GM19468 (cell line): ENCODE measurements around the gene PABPC1L.

Source experiments
- ATAC-seq: cut with Tn5 transposase; IDR thresholded peaks from one replicate; pipeline ENCODE4 v1.9.1; 2021; ENCODE audit warnings: mild to moderate bottlenecking, moderate library complexity, moderate number of reproducible peaks; ENCODE audit not compliant: unreplicated experiment; ENCODE audit errors: extremely low read depth

Gene PABPC1L

DNA sequence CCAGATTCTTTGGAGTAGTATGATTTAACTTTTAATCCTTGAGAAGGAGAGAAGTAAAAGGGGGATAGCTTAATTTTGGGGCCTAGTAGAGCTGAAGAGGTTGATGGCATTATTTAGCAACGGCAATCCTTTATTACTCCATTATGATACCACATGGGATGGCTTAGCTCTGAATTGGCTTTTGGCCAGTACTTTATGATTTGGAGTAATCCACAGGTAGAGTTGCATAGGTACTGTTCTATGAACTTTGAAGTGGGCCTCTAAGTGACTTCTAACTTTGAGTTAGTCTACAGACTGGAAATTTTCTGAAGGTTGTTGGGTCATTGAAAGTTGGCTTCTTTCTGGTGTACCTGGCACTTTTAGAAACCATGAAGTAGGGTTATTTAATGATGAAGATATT lies 12.7 kb upstream of the PABPC1L start:
- no peak for ATAC-seq

DNA sequence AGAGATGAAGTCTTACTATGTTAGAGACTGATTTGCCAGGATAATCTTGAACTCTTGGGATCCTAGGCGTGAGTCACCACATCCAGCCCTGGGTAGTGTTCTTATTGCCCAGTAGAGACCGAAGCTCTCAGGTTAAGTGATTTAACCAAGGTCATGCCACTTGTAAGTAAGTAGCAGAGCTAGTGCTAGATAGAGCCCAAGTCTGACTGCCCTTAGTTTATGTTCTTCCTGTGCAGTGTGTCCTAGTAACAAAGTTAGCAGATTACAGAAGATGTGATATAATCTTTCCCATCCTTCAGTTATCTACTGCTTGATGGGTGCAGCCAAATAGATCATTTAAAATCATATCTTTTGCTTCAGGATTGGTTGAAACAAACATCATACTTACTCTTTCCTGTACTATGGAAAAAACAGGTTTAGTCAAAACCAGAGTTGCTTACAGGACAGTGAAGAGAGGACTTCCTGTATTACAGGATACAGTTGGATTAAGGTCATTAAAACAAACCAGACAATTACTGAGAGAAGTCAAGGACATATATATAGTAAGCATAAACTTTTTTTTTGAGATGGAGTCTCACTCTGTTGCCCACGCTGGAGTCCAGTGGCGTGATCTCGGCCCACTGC lies 9.5 kb upstream of the PABPC1L start:
- ATAC-seq = no peak

DNA sequence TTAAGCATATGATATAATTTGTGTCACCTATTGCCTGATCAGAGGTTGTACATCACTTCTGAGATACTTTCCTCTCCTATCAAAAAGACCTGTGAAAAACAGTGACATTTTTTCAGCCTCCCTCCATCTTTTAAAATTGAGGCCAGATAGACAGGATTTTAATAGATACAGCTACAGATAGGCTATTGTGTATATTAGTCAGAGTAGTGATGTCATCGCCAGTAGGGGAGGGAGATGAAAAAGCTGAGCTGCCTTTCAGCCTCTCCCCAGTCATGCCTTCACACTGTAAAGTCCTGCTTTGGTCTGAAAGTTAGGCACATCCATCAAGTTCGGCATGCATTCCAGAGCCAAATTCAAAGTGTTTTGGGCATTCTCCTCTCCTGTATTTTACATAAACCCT lies 7.9 kb upstream of the PABPC1L start:
- no peak for ATAC-seq

DNA sequence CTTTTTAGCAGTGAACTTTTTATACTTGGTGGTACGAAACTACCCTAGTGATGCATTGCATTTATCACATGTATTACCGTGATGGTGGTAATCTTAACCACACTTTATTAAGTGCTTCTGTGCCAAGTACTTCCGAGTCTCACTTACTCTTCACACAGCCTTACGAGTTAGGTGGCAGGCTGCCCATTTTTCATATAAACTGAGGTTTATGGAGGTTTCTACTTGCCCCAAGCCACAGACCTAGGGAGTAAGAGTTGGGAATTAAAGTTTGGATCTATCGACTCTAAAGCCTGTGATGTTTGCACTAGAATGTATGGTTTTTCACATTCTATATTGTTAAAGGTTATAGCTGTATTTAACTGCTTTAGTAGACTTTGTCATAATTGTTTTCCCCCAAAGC lies 5.5 kb upstream of the PABPC1L start:
- no peak for ATAC-seq

DNA sequence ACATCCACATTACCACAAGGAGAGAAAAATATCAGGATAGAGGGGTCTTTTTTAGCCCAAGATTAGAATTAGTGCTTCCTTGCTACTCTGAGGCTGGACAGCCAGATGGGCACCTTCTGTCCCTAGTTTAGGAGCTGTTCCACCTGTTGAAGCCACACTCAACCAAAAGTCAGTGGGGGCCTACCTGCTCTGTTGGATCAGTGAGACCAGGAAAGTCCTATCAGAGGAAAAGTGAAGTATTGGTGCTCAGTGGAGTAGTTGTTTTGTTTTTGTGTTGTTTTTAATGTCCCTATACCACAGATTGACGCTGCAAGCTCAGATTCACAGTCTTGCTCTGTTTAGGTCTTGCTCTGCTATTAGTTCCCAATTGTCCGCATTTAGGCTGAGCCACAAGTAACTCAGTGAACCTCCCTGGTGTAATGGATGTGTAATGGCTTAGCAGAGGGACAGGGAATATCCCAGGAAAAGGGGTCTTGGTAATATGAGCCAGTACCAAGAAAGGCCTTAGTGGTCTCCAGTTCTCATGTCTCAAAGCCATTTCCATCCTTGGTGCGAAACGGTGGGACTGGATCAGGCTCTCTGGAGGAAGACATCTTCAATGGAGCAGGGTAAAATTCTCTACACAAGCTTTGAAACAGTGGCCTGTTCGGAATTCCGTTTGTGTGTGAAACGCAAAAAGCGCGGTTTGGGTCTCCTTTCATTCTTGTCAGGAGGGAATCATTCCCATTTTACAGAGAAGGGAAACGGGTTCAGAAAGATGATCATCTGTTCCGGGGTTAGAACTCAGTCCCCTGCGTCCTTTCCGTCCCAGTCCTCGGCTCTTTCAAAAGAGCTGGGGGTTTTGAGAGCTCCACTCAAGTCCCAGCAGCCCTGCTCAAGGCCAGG lies 631 bp upstream of the PABPC1L start:
- ATAC-seq = no peak

DNA sequence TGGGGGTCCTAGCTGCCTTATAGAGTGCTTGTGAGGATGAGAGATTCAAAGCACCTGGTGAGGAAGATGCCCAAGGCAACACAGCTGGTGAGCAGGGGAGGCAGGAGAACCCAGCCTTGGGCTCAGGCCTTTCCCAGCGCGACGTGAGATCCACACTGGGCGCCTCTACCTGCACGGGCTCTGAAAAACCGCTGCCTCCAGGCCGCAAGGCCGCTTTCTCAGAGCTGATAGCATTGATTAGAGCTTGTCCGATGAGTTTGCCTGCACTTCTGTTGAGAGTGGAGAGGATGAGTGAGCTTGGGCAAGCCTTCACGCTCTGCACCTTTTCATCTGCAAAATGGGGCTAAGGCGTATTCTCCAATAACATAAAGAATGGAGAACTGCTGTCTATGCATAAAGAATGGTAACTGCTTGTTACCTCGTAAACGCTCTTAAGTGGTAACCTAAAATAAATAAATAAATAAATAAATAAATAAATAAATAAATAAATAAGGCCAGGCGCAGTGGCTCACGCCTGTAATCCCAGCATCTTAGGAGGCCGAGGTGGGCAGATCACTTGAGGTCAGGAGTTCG lies 916 bp downstream of the PABPC1L start:
- ATAC-seq = no peak

DNA sequence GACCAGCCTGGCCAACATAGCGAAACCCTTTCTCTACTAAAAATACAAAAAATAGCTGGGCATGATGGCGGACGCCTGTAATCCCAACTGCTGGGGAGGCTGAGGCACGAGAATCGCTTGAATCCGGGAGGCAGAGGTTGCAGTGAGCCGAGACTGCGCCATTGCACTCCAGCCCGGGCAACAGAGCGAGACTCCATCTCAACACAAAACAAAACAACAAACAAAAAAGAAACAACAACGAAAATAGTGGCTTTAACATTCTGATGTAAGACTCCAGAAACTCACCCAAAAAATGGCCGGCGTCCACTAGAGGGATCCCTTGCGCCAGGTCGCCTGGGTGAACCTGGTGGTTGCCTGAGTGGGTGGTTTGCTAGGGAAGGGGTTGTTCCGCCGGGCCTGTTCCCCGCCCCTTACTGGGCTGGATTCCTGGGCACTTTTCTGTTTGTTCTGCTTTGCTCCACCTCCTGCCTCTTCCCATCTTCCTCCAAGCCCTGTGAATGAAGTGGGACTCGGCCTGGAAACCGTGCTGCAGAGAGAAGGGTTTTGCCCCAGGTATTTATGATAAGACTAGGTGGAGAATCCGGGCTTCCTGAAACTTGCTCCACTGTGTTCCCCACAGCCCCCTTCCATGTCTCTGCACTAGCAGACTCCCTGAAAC lies 1.5 kb downstream of the PABPC1L start:
- no peak for ATAC-seq

DNA sequence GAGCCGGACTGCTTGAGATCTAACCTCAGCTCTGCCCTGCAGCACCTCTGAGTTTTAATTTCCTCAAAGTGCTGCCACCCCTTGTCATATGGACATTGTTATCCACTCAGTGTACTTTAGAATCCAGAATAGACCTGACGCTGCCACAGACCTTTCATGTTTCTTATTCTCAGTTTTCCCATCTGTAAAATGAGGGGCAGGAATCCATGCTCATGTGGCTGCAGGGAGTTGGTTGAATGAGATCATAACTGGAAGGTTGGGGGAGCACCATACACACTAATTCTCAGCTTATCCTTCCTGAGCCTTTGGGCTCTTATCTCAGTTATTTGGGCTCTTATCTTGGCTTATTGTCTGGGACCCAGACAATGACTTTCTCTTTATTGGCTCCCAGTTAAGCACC lies 2.3 kb downstream of the PABPC1L start:
- no peak for ATAC-seq

DNA sequence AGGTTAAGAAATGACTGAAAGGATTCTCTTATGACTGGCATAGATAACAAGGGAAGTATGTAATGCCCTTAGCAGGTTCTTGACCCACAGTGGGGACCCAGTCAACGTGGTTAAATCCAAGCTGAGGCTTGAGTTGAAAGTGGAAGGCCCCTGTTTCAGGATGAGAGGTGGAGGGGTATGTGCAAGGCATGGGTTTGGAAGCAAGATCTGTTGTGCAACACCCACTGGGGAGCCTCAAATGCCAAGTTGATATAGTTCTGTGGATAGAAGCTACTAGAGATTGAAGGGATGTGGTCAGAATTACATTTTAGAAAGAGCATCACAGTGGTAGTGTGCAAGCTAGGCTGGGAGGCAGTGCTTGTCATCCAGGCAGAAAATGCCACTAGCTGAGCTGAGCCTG lies 5.1 kb downstream of the PABPC1L start:
- no peak for ATAC-seq

DNA sequence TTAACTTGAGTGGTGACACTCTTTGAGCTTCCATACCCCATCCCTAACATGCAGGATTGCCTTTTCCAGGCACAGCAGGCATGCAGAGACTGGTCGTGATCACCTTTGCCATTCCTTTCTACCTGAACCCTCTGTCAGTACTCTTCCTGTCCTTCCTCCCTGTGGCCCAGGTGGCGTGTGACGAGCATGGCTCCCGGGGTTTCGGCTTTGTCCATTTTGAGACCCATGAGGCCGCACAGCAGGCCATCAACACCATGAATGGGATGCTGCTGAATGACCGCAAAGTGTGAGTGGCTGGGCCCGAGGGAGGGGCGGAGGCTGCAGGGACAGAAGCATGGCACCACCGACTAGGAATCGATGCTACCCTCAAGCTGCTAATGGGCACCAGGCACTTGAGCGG lies 6.7 kb downstream of the PABPC1L start:
- no peak for ATAC-seq

DNA sequence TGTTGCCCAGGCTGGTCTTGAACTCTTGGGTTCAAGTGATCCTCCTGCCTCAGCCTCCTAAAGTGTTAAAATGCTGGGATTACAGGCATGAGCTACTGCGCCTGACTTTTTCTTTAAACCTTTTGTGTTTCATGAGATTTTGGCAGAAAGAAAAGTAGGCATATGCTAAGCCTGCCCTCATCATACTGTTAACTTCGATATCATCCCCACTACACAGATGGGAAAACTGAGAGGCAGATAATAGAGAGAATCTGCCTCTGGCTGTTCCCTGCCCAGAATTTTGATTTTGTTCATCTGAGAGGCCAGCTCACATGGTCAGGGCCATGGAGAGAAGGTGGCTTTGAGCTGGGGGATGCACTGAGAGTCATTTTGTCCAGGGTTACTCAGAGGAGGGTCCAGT lies 7.5 kb downstream of the PABPC1L start:
- ATAC-seq = no peak

DNA sequence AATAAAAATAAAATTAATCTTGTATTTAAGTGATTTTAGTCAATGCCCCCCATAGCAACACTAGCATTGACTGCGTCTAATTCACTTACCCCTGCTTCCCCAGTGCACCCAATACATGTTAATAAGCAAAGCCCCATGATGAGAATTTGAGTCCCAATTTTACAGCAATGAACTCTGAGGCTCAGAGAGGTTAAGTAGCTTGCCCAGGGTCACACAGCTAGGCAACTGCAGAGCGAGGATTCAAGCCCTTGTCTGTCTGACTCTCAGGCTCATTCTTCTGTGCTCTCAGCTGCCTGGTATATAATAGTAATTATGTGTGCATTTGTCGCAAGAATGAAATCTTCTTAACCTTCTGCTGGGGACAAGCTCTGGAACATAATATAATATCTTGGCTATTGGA lies 8.5 kb downstream of the PABPC1L start:
- no peak for ATAC-seq

DNA sequence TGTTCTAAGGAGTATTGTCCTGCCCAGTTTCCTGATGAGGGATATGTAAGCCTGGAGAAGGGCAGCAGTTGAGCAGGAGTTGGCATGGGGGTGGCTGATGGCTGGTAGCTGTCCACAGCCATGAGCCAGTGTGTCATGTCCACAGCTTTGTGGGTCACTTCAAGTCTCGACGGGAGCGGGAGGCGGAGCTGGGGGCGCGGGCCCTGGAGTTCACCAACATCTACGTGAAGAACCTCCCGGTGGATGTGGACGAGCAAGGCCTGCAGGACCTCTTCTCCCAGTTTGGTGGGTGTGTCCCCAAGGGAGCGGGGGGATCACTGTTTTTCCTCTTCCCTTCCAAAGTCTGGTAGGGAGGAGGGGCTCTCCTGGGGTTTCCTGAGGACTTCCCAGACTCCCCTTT lies 8.9 kb downstream of the PABPC1L start:
- ATAC-seq = no peak

DNA sequence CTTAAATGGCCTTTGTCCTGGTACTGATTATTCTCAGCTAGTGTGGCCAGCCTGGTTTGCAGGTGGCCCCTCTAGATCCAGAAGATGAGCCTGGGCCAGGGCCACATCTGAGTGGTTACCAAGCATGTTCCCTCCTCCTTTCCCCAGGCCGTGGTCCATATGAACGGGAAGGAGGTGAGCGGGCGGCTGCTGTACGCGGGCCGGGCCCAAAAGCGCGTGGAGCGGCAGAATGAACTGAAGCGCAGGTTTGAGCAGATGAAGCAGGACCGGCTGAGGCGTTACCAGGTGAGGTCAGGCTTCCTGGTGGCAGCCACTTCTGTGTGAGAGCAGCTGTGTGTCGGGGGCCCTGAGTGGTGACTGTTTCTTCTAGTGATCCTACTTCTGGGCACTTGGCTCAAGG lies 11.6 kb downstream of the PABPC1L start:
- no peak for ATAC-seq

DNA sequence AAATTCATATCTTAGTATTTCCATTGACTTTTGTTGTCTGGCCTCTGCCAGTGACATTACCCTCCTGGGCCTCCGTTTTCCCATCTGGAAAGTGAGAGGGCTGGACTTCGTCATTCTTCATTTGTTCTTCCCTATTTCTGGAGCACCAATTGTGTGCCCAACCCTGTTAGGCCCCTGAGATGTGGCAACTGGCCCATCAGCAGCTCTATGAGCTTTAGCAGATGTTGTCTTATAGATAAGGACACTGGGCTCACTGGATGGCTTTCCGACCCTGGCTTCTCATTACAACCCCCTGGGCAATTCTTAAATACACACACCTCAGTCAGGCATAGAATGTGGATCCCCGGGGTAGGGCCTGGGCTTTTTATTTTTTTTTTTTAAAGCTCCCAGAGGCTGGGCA lies 14.7 kb downstream of the PABPC1L start:
- ATAC-seq = no peak

DNA sequence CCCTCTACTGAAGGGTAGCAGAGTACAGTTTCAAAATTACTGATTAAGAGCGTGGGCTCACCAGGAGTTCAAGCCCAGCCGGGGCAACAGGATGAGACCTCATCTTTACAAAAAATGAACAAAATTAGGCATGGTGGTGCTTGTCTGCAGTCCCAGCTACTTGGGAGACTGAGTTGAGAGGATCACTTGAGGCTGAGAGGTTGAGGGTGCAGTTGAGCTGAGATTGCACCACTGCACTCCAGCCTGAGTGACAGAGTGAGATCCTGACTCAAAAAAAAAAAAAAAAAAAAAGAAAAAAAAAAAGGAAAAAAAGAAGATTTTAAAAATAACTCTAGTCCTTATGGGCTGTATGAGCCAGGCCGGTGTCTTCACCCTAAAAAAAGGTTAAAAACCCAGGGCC lies 18.7 kb downstream of the PABPC1L start:
- ATAC-seq = no peak

DNA sequence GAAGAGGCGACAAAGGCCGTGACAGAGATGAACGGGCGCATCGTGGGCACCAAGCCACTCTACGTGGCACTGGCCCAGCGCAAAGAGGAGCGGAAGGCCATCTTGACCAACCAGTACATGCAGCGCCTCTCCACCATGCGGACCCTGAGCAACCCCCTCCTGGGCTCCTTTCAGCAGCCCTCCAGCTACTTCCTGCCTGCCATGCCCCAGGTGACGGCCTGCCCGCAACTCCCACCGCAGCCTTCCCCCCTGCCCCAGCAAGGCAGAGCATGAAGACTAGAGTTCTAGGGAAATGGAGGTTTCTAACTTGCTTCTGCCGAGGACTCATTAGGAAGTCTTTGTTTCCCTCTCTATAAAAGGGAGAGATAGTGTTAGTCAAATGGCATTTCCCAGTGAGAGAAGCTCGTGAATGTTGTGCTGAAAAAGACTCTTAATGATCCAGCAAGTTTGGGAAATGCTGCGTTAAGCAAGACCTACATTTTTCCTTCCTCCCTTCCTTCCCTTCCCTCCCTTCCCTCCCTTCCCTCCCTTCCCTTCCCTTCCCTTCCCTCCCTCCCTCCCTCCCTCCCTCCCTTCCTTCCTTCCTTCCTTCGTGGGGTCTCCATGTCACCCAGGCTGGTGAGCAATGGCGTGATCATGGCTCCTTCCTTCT lies 20.8 kb downstream of the PABPC1L start:
- no peak for ATAC-seq

DNA sequence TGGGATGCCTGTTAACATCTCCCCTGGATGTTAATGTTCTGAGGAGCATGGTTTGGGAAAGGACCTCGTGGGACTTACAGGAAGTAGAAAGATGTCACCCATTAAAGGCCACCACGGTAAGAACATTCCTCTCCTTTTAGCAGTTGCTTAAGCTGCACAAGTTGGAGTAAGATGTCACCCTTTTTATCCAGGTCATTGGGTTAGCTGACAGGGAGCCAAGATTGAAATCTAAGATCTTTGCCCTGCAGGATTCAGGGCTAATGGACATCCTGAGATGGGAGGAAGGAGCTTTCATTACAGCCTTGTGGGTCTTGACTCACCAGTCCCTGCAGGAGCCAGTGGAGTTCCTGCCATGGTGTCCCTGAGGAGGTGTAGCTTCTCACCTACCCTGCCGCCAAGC lies 22.1 kb downstream of the PABPC1L start:
- no peak for ATAC-seq

DNA sequence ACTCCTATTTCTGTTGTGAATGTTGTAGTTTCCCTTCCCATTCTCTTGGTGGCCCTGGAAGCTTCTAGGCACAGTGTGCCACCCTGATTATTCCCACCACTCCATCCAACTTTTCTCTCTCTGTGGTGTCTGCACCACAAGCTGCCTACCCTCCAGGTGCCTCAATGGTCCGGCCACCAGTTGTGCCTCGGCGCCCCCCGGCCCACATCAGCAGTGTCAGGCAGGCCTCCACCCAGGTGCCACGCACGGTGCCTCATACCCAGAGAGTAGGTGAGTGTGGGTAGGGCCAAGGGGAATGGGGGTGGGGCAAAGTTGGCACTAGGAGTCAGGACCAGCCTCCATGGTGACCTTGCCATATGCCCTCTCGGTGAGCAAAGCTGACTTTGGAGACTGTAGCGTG lies 23.1 kb downstream of the PABPC1L start:
- ATAC-seq = no peak

DNA sequence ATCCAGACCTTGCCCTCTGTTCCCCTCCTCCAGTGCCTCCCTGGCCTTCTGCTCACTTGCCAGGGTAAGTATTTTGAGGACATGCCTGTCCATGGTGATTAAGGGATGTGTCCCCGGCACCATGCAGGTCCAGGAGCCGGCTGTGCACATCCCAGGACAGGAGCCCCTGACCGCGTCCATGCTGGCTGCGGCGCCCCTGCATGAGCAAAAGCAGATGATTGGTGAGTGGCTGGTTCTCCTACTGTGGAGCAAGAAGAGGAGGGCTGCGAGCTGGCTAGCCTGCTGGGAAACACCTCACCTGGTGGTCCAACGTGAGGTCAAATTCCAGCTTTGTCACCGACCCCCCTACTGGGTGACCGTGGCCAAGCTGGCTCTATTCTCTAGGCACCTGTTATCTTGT lies 26.6 kb downstream of the PABPC1L start:
- ATAC-seq = no peak

DNA sequence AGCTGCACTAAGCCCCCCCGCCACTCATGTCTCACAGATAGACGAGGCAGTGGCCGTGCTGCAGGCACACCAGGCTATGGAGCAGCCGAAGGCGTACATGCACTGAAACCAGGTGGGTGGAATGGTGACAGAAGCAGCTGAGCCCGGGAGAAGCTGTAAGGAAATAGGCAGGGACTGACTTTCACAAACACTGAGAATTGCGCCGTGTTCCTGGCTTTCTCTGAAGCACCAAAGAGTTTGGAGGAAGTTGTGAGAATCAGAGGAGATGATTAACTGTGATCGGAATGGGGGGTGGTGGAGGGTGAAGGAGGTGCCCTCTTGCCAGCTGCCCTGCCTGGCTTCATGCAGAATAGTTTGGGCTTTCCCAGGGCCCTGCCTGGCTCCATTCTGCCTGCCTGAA lies 28.8 kb downstream of the PABPC1L start:
- no peak for ATAC-seq
